ENCODE results near the gene LRPAP1. TPM values are rescaled to one million over a fixed set of nuclear protein-coding genes. Genes with fewer than 3 reads are reported as not detected.
"Not testable (repeated sequence)": the region's sequence is repeated elsewhere in the genome, so short reads cannot be mapped to it uniquely, and the experiment has no call there.

LRPAP1 gene
- total RNA-seq, 1 donor from 2014 or later, result 227 TPM

DNA sequence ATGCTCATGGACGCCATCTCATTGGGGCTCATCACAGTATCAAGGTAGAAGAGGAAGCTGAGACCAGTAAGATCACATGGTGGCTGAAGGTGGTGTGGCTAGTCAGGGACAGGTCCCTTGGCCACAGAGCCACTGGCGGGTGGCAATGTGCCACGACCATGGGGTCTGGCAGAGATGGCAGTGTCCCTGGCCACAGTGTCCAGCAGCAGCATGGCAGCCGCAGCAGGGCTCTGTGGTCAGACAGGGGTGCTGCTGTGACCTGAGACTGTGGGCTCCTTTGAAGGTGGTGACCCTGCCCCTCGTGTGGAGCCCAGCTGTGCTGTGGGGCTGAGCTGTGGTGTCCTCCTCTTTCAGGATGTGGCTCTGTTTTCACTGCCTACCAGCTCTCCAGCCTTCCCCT, 71.3 kb downstream of the LRPAP1 start:
- DNase-seq (ENCODE audit: low spot score), result no peak

DNA sequence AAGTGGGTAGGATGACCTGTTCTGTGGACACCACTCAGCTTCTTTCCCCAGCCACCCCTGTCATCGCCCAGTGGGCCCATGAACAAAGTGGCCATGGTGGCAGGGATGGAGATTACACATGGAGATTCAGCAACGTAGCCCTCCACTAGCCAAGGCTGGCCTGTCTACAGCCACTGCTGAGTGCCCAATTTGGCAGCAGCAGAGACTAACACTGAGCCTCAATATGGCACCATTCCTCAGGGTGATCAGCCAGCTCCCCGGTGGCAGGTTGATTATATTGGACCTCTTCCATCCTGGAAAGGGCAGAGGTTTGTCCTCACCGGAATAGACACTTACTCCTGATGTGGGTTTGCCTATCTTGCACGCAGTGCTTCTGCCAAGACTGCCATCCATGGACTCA, 73.1 kb downstream of the LRPAP1 start:
- DNase-seq (ENCODE audit: low spot score), result not testable (repeated sequence)

DNA sequence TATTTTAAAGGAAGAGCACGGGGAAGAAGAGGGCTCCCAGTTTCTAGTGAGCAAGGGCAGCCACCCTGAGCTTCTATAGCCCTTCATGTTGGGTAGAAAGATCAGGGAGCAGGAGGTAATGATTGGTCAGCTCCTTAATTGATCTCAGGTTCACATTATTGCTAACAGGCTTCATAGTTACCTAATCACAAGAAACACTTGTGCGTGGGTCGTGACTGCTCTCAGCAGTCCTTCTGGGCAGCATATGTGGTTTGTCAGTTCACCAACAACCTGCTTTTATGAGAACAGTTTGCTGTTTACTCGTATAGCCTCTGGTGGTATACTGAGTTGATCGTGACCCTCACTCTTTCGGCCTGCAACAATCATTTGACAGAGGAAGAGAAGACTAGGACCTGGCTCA, 73.9 kb downstream of the LRPAP1 start:
- no peak for DNase-seq (ENCODE audit: low spot score)

DNA sequence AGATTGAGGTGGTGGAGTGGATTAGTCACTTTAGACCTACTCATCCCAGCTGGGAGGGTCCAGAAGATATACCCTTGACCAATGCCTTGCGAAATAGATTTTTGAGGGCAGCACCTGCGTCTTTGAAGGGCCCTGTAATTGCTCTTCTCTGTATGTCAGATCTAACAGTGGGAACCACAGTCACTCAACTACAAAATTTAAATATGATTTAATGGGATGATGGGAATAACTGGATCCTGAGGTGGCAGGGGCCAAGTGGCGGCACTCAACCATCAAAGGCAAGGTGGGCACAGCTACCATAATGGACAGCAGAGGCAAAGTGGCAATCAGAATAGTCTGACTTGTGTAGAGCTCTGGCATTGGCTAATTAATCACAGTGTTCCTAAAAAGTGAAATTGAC, 76.6 kb downstream of the LRPAP1 start:
- not testable (repeated sequence) for DNase-seq (ENCODE audit: low spot score)

Other genes starting within 250 kb of the LRPAP1 start
- gene RGS12, start 239.4 kb downstream of the LRPAP1 start, total RNA-seq, result 47.1 TPM
- 1.9 TPM for gene HGFAC, start 90.5 kb downstream of the LRPAP1 start, total RNA-seq
- 7.4 TPM for gene DOK7, start 69.1 kb downstream of the LRPAP1 start, total RNA-seq
- 6.4 TPM for gene ADRA2C, start 234.0 kb upstream of the LRPAP1 start, total RNA-seq

All from mucosa of gallbladder (tissue), 1 donor.